ENCODE data around the gene ATAD3A.

The ATAD3A gene

DNA sequence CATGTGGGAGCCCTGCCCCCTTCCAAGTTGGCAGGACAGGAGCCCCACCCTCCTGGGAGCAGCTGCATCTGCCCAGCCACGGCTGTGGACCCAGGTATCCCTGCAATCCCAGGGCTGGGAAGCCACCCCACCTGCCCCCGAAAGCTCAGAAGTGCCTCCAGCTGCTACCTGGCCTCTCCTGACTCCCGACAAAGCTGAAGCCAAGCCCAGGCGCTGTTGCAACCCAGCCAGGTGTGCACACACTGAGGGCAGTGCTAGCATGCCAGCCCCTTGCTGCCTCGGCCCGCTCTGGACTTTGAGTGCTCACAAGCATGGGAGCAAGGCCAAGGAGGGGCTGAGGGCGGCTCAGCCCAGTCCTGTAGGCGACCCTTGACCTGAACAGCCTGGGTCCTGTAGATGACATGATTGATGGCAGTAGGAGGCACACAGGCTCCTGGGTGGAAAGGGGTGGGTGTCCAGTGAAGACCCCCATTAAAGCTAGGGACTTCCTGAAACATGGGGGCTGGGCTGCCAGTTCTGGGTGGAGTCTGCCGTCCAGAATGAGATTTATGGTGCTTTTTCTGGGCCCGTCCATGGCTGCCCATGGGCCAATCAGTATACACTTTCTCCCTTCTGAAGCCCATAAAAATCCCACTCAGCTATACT, 65.5 kb downstream of the ATAD3A start:
- in situ Hi-C loops (cut with MboI; ENCODE audit: low sequenced_read_pairs) = no loop called here

- in situ Hi-C loops (cut with MboI; ENCODE audit: low sequenced_read_pairs) = no loop called here
These were observed 66.5 kb downstream of the ATAD3A start for GRCh38 chr1:1578371-1578940.

- in situ Hi-C loops (cut with MboI; ENCODE audit: low sequenced_read_pairs) = no loop called here
These were observed 70.8 kb downstream of the ATAD3A start for GRCh38 chr1:1582585-1583346.

- in situ Hi-C loops (cut with MboI; ENCODE audit: low sequenced_read_pairs) = no loop called here
These were observed 71.5 kb downstream of the ATAD3A start for GRCh38 chr1:1583347-1584010.
